GM12864 (cell line): ENCODE measurements around the gene PRX.

ENCODE experiments used
- DNase-seq: peaks from one replicate; pipeline ENCODE4 v3.0.0-alpha.2; 2011; ENCODE audit warnings: low read depth
- H3K4me3 ChIP-seq: 2 replicates; pipeline ENCODE4 v1.5.1; 2011; ENCODE audit warnings: mild to moderate bottlenecking, low read depth, low read length, control low read depth
- CTCF ChIP-seq: IDR thresholded peaks from 2 replicates; pipeline ENCODE4 v1.5.1; 2011; ENCODE audit warnings: low read depth, mild to moderate bottlenecking, moderate library complexity, low read length, control low read depth, inconsistent platforms; ENCODE audit errors: missing control alignments

Gene PRX

GRCh38 chr19:40444000-40444824 lies 31.0 kb upstream of the PRX start, which contains the start of gene SERTAD3:
Gene SERTAD3, minus strand, starts transcription at chr19:40444335. Its CDS starts 2,255 bp downstream, at chr19:40442080.
- DNase-seq: no peak
- H3K4me3 ChIP-seq: peak within 1 kb of the TSS; percentile 98
- TF ChIP-seq CTCF: no peak

GRCh38 chr19:40443131-40443999 lies 30.2 kb upstream of the PRX start:
- peak; percentile 98 for DNase-seq
- no peak for TF ChIP-seq CTCF
- H3K4me3 ChIP-seq: peak overlapping the region; percentile 98

GRCh38 chr19:40442328-40443130 lies 29.4 kb upstream of the PRX start:
- peak overlapping the region; percentile 98 for H3K4me3 ChIP-seq
- no peak for DNase-seq
- no peak for TF ChIP-seq CTCF

GRCh38 chr19:40441719-40442253 lies 28.6 kb upstream of the PRX start:
- no peak for DNase-seq
- no peak for TF ChIP-seq CTCF
- H3K4me3 ChIP-seq: peak overlapping the region; percentile 98; the same call in 1 of the 2 replicates

- no peak for DNase-seq
- H3K4me3 ChIP-seq: no peak overlapping the region
- no peak for TF ChIP-seq CTCF
These were observed 25.1 kb upstream of the PRX start for GRCh38 chr19:40438284-40438683.
